Mammary epithelial cell (primary cell): ENCODE data around the gene BTBD6.

Source experiments
- CTCF ChIP-seq, 2 donors: IDR thresholded peaks in 1 of 2; conservative IDR thresholded peaks in 1 of 2; 2 replicates each; pipeline ENCODE4 v1.5.1; 2011 to 2012; ENCODE audit warnings: inconsistent platforms in 2 of 2, low read length in 2 of 2, mild to moderate bottlenecking in 2 of 2, control low read depth in 1 of 2, low read depth in 1 of 2; ENCODE audit not compliant: insufficient read depth in 1 of 2; ENCODE audit errors: extremely low read depth in 1 of 2
- EZH2 ChIP-seq: IDR thresholded peaks from 2 replicates; pipeline ENCODE4 v1.6.1; 2012; ENCODE audit warnings: low read length, inconsistent platforms, borderline replicate concordance

GRCh38 chr14:105201925-105202513 lies 46.3 kb upstream of the BTBD6 start:
- no peak for TF ChIP-seq CTCF (conservative IDR thresholded peaks at IDR 0.05 in 1 of 2, IDR thresholded peaks at IDR 0.05 in 1 of 2; ENCODE audit: extremely low read depth in 1 of 2, insufficient read depth in 1 of 2, low read depth in 1 of 2, low read length in 2 of 2)
- no peak for TF ChIP-seq EZH2
